C4-2B (cell line): ENCODE data around the gene ATP5MG.
"Not testable (repeated sequence)": the region's sequence is repeated elsewhere in the genome, so short reads cannot be mapped to it uniquely, and the experiment has no call there.

Experiments used
- H3K27ac ChIP-seq: fragments of 450-650 bp; 2 replicates; pipeline ENCODE4 v1.5.1; 2017
- CTCF ChIP-seq: fragments of 450-650 bp; conservative IDR thresholded peaks from 2 replicates; pipeline ENCODE4 v1.5.1; 2017; ENCODE audit warnings: mild to moderate bottlenecking
- ZFX ChIP-seq: fragments of 450-650 bp; IDR thresholded peaks from 2 replicates; pipeline ENCODE4 v1.6.1; 2017

The ATP5MG gene

DNA sequence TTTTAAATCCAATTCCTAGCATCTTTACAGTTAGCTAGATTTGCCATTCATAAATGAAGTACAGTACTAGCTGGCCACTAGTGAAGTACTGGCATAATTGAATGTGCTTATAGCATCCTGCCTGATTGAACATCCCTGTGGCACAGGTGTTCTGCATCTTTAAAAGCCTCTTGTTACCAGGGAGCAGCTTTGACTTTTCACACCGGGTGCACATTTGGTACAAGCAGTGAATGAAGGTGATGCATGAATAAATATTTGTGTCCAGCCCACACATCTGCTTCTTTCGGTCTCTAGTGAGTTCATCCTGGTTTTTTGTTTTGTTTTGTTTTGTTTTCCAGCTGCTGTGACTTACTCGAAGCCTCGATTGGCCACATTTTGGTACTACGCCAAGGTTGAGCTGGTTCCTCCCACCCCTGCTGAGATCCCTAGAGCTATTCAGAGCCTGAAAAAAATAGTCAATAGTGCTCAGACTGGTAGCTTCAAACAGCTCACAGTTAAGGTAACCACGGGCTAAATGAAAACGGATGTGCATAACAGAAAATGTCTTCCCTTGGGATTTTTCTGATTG is 5.3 kb downstream of the ATP5MG start:
- TF ChIP-seq CTCF: no peak
- no peak for TF ChIP-seq ZFX
- H3K27ac ChIP-seq: no peak overlapping the region

- TF ChIP-seq ZFX: no peak
- no peak for TF ChIP-seq CTCF
Measured at GRCh38 chr11:118410055-118410745, 8.8 kb downstream of the ATP5MG start.

GRCh38 chr11:118411530-118411929 is 10.1 kb downstream of the ATP5MG start:
- no peak for TF ChIP-seq ZFX
- no peak for TF ChIP-seq CTCF
- no peak overlapping the region for H3K27ac ChIP-seq

More at GRCh38 chr11:118410055-118410745, 8.8 kb downstream of the ATP5MG start:
- H3K27ac ChIP-seq: no peak overlapping the region

DNA sequence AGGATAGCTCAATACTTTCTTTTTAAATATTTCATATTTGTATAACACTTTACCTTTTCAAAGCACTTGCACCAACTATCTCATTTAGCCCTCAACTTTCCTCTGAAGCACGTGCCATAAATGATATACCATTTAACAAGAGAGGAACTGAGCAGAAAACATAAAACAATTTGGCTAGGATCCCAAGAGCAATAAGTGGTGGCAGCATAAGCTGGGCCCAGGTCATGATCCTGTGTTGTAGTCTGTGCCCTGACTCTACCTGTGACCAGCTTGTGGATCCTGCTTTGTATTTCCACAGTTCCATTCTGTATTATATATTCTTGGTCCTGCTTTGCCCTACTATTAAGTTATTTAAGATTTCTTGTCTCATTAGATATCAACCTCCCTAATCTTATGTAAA is 11.5 kb downstream of the ATP5MG start:
- TF ChIP-seq ZFX (no peak), CTCF (no peak)
- no peak overlapping the region for H3K27ac ChIP-seq

GRCh38 chr11:118415062-118415738 is 13.8 kb downstream of the ATP5MG start:
- TF ChIP-seq CTCF: no peak
- H3K27ac ChIP-seq: no peak overlapping the region

GRCh38 chr11:118415739-118416068 is 14.3 kb downstream of the ATP5MG start:
- no peak overlapping the region for H3K27ac ChIP-seq
- TF ChIP-seq CTCF (no peak), ZFX (no peak)

DNA sequence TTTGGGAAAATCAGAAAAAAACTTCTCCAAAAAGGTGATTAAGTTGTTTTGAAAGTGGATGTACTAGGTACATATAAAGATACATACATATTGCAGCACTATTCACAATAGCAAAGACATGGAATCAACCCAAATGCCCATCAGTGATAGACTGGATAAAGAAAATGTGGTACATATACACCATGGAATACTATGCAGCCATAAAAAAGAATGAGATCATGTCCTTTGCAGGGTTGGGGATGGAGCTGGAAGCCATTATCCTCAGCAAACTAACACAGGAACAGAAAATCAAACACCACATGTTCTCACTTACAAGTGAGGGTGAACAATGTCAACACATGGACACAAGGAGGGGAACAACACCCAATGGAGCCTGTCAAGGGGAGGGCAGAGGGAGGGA is 15.5 kb downstream of the ATP5MG start:
- H3K27ac ChIP-seq: not testable (repeated sequence)

DNA sequence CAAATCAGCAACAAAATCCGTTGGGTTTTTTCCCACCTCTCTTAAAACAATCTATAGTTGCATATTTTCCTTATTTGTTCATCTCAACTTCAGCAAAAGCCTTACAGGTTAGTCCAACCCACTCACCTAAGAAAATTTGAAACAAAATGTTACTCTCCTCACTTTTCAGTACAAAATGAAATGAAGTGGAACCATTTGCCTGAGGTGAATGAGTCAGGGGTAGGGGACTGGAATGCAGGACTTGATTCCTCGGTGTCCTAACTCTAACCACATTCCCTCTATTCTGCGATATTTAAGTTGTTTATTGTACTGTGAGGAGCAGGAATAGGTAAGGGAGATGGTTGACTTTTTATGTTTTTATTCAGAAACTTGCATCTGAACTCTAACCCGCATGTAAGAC is 16.4 kb downstream of the ATP5MG start:
- TF ChIP-seq ZFX (no peak), CTCF (no peak)
- H3K27ac ChIP-seq: no peak overlapping the region
